Erythroblast (primary cell): Measurements from ENCODE around the gene C1QC.
"Not testable (repeated sequence)": the region's sequence is repeated elsewhere in the genome, so short reads cannot be mapped to it uniquely, and the experiment has no call there.

Experiments used
- DNase-seq, 2 experiments: peaks; one replicate each; lab custom pipeline; 2025; lab: John Stamatoyannopoulos, UW
- GATA1 ChIP-seq: IDR thresholded peaks from 2 replicates; pipeline ENCODE4 v1.6.1; 2011; ENCODE audit warnings: low read depth, mild to moderate bottlenecking, control low read depth, low read length, moderate library complexity
- POLR2A ChIP-seq: IDR thresholded peaks from 2 replicates; pipeline ENCODE4 v1.6.1; 2011; ENCODE audit warnings: mild to moderate bottlenecking, low read length

The C1QC gene

DNA sequence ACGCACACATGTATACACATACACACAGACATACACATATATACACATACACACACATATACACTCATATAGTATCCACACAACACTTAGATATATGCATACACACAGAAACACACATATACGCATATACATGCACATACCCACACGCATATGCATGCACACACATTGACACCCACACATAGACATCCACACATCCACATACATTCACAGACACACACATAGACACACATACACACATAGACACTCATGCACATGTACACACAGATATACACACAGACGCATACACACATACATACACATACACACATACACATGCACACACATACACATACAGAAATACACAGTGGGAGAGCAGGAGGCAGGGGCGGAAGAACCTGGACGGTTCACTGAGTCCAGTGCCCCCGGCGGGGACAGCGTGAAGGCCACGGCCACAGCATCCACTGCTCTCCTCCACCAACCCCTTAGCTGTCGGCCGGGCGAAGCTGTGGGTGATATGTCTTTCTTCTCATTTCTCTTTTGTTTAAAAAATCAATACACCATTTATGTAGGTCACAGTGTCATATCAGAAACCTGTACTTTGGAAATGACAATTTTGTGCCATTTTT is 6.8 kb downstream of the C1QC start:
- no peak for TF ChIP-seq POLR2A
- no peak for TF ChIP-seq GATA1
- no peak for DNase-seq

GRCh38 chr1:22651941-22652856 is 8.8 kb downstream of the C1QC start:
- TF ChIP-seq GATA1 = no peak
- no peak for TF ChIP-seq POLR2A
- no peak for DNase-seq

- DNase-seq = no peak
- no peak for TF ChIP-seq GATA1
- no peak for TF ChIP-seq POLR2A
Measured at GRCh38 chr1:22652881-22653316, 9.5 kb downstream of the C1QC start, which contains the start of gene C1QB. TSS of gene C1QB (plus strand) at chr1:22653236. CDS start at chr1:22659463, 6,227 bp downstream.

GRCh38 chr1:22654692-22655091 is 11.3 kb downstream of the C1QC start:
- TF ChIP-seq POLR2A (no peak), GATA1 (no peak)
- DNase-seq = no peak

GRCh38 chr1:22658385-22659163 is 15.1 kb downstream of the C1QC start:
- no peak for DNase-seq
- TF ChIP-seq GATA1 = no peak
- no peak for TF ChIP-seq POLR2A

DNA sequence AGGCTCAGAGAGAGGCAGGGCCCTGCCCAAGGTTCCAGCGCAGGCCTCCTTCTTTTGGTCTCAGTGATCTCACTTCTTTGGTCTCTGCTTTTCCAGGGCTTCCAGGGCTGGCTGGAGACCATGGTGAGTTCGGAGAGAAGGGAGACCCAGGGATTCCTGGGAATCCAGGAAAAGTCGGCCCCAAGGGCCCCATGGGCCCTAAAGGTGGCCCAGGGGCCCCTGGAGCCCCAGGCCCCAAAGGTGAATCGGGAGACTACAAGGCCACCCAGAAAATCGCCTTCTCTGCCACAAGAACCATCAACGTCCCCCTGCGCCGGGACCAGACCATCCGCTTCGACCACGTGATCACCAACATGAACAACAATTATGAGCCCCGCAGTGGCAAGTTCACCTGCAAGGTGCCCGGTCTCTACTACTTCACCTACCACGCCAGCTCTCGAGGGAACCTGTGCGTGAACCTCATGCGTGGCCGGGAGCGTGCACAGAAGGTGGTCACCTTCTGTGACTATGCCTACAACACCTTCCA is 17.3 kb downstream of the C1QC start:
- TF ChIP-seq POLR2A = no peak
- no peak for TF ChIP-seq GATA1

GRCh38 chr1:22661880-22662279 is 18.4 kb downstream of the C1QC start:
- DNase-seq = no peak
- TF ChIP-seq POLR2A = no peak
- TF ChIP-seq GATA1 = no peak

More for the DNA sequence above, 17.3 kb downstream of the C1QC start:
- no peak for DNase-seq

- peak in 1 of 2 experiments; percentile 12 for DNase-seq
- TF ChIP-seq POLR2A (no peak), GATA1 (no peak)
Measured at GRCh38 chr1:22662318-22662717, 18.9 kb downstream of the C1QC start.

GRCh38 chr1:22662986-22663408 is 19.6 kb downstream of the C1QC start:
- TF ChIP-seq POLR2A (no peak), GATA1 (no peak)
- no peak for DNase-seq

- TF ChIP-seq GATA1 (no peak), POLR2A (no peak)
- peak in 1 of 2 experiments; percentile 16 for DNase-seq
Measured at GRCh38 chr1:22665752-22666151, 22.3 kb downstream of the C1QC start.

- TF ChIP-seq GATA1 = no peak
- no peak for TF ChIP-seq POLR2A
- no peak for DNase-seq
Measured at GRCh38 chr1:22666412-22666811, 23.0 kb downstream of the C1QC start.

- DNase-seq = not testable (repeated sequence)
Measured at GRCh38 chr1:22668840-22669239, 25.4 kb downstream of the C1QC start.

DNA sequence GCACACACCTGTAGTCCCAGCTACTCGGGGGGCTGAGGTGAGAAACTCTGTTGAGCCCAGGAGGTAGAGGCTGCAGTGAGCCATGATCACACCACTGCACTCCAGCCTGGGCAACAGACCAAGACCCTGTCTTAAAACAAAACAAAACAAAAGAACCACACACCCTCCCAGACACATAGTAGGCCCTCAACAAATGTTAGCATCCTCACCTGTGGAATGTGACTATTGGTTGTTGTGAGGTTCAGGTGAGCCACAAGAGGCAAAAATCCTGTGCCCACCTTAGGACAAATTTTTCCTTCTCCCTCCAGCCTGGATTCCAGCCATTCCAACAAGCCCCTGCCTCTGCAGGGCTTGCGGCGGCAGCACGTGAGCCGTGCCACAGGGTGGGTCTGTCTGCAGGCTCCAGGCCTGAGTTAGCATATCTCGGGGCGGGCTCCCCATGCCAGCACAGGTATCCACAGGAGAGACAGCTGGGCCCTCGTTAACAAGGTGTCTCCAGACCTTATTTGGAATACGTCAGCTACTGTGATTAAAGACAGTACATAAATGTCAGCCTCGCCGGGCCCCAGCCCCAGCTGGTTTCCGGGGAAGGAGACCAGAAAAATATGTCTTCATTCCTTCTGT is 27.0 kb downstream of the C1QC start:
- TF ChIP-seq GATA1 (no peak), POLR2A (no peak)
- DNase-seq = no peak

- TF ChIP-seq POLR2A = no peak
- no peak for TF ChIP-seq GATA1
Measured at GRCh38 chr1:22671999-22672398, 28.6 kb downstream of the C1QC start.

More at GRCh38 chr1:22671999-22672398, 28.6 kb downstream of the C1QC start:
- no peak for DNase-seq
